IMR-90 (cell line): ENCODE data around the gene CDK17. TPM values are rescaled to one million over a fixed set of nuclear protein-coding genes. Genes with fewer than 3 reads are reported as not detected.

Experiments used
- ATAC-seq: fragments of 200-7000 bp; cut with Tn5 transposase; 2 replicates; pipeline ENCODE4 v1.9.1; 2020; ENCODE audit warnings: low read depth, mild to moderate bottlenecking, moderate library complexity
- BruUV-seq: library from RNA; stranded (reverse); fragments of 400-500 nt; replicated peaks from 2 replicates; lab custom pipeline; 2021; lab: Mats Ljungman, UMichigan
- CTCF ChIA-PET: fragments of 300-600 bp; formaldehyde crosslinking; extraction: SDS; loops from one replicate; lab custom pipeline; 2021; ENCODE audit warnings: antibody characterized with exemption; lab: Yijun Ruan, JAX
- POLR2A ChIA-PET: fragments of 300-600 bp; sonication (Branson Sonifier 250); formaldehyde crosslinking; loops from one replicate; lab custom pipeline; 2022; ENCODE audit warnings: antibody characterized with exemption; ENCODE audit not compliant: unreplicated experiment; lab: Charles Lee
- DNase-seq: peaks from one replicate; pipeline ENCODE4 v3.0.0; 2013
- H2AFZ ChIP-seq: replicated peaks from 2 replicates; pipeline ENCODE3; 2013; ENCODE audit warnings: low read length, mild to moderate bottlenecking; ENCODE audit not compliant: poor library complexity
- H2AK5ac ChIP-seq: 2 replicates; pipeline ENCODE4 v1.6.1; 2013; ENCODE audit warnings: low read depth, low read length, inconsistent platforms
- H2AK9ac ChIP-seq: replicated peaks from 2 replicates; pipeline ENCODE3; 2013; ENCODE audit warnings: mild to moderate bottlenecking, low read depth, low read length, moderate library complexity; ENCODE audit not compliant: poor library complexity
- H2BK120ac ChIP-seq: 2 replicates; pipeline ENCODE4 v1.6.1; 2013; ENCODE audit warnings: low read depth, low read length, inconsistent platforms
- H2BK15ac ChIP-seq: 3 replicates; pipeline ENCODE4 v1.6.1; 2013; ENCODE audit warnings: low read depth, low read length, inconsistent platforms
- H2BK20ac ChIP-seq: 2 replicates; pipeline ENCODE4 v1.6.1; 2013; ENCODE audit warnings: low read depth, mild to moderate bottlenecking, inconsistent platforms, low read length, moderate library complexity
- H2BK5ac ChIP-seq: 2 replicates; pipeline ENCODE4 v1.6.1; 2013; ENCODE audit warnings: mild to moderate bottlenecking, low read depth, low read length, inconsistent platforms; ENCODE audit not compliant: poor library complexity, severe bottlenecking
- H3K14ac ChIP-seq: replicated peaks from 2 replicates; pipeline ENCODE4 v1.6.1; 2013; ENCODE audit warnings: low read depth, low read length, inconsistent platforms
- H3K18ac ChIP-seq: 2 replicates; pipeline ENCODE4 v1.6.1; 2013; ENCODE audit warnings: low read depth, low read length, control low read depth
- H3K23ac ChIP-seq: 2 replicates; pipeline ENCODE4 v1.6.1; 2013; ENCODE audit warnings: low read depth, low read length, inconsistent platforms
- H3K27ac ChIP-seq: 2 replicates; pipeline ENCODE4 v1.5.1; 2013; ENCODE audit warnings: mild to moderate bottlenecking, control low read depth, low read length; ENCODE audit not compliant: insufficient read depth
- H3K27me3 ChIP-seq: 2 replicates; pipeline ENCODE4 v1.6.1; 2013; ENCODE audit warnings: low read length; ENCODE audit not compliant: control insufficient read depth, insufficient read depth
- H3K36me3 ChIP-seq: 2 replicates; pipeline ENCODE4 v1.6.1; 2013; ENCODE audit warnings: low read length, mixed read lengths; ENCODE audit not compliant: control insufficient read depth, insufficient read depth
- H3K4ac ChIP-seq: 2 replicates; pipeline ENCODE4 v1.6.1; 2013; ENCODE audit warnings: low read depth, low read length, inconsistent platforms
- H3K4me1 ChIP-seq: 2 replicates; pipeline ENCODE4 v1.6.1; 2013; ENCODE audit warnings: low read length, mixed read lengths; ENCODE audit not compliant: control insufficient read depth, insufficient read depth
- H3K4me2 ChIP-seq: 2 replicates; pipeline ENCODE4 v1.6.1; 2013; ENCODE audit warnings: low read depth, mild to moderate bottlenecking, control low read depth, low read length, moderate library complexity
- H3K4me3 ChIP-seq: 2 replicates; pipeline ENCODE4 v1.5.1; 2013; ENCODE audit warnings: low read depth, mild to moderate bottlenecking, control low read depth, low read length, moderate library complexity; ENCODE audit not compliant: insufficient read depth
- H3K56ac ChIP-seq: 2 replicates; pipeline ENCODE4 v1.6.1; 2013; ENCODE audit warnings: low read length, inconsistent platforms; ENCODE audit not compliant: insufficient read depth; ENCODE audit errors: extremely low read depth
- H3K79me1 ChIP-seq, 2 experiments: 2 replicates each; pipeline ENCODE4 v1.6.1; 2013; ENCODE audit warnings: low read length in 2 of 2, inconsistent platforms in 1 of 2, low read depth in 1 of 2
- H3K9ac ChIP-seq: 2 replicates; pipeline ENCODE4 v1.6.1; 2013; ENCODE audit warnings: low read depth, low read length, control low read depth
- H3K9me1 ChIP-seq: 2 replicates; pipeline ENCODE4 v1.6.1; 2013; ENCODE audit warnings: low read length, inconsistent platforms; ENCODE audit not compliant: insufficient read depth
- H3K9me3 ChIP-seq: 2 replicates; pipeline ENCODE4 v1.6.1; 2013; ENCODE audit warnings: low read length; ENCODE audit not compliant: control insufficient read depth, insufficient read depth
- H4K20me1 ChIP-seq: 2 replicates; pipeline ENCODE4 v1.6.1; 2013; ENCODE audit warnings: low read length, inconsistent platforms; ENCODE audit not compliant: insufficient read depth
- H4K5ac ChIP-seq: 2 replicates; pipeline ENCODE4 v1.6.1; 2013; ENCODE audit warnings: mild to moderate bottlenecking, low read depth, low read length, control low read depth
- H4K8ac ChIP-seq, 2 experiments: 2 replicates each; pipeline ENCODE4 v1.6.1; 2013; ENCODE audit warnings: low read depth in 2 of 2, low read length in 2 of 2, control low read depth in 1 of 2, inconsistent platforms in 1 of 2
- H4K91ac ChIP-seq: 2 replicates; pipeline ENCODE4 v1.6.1; 2013; ENCODE audit warnings: low read depth, low read length, inconsistent platforms; ENCODE audit not compliant: insufficient read depth
- BHLHE40 ChIP-seq: fragments of 150-350 bp; IDR thresholded peaks from 2 replicates; pipeline ENCODE4 v1.6.1; 2016; ENCODE audit warnings: mild to moderate bottlenecking, low read depth, low read length
- CEBPB ChIP-seq: IDR thresholded peaks from 2 replicates; pipeline ENCODE4 v1.6.1; 2012; ENCODE audit warnings: low read depth, low read length, improper control_type of control experiment
- CHD1 ChIP-seq: IDR thresholded peaks from 2 replicates; pipeline ENCODE4 v1.6.1; 2012; ENCODE audit warnings: low read depth, low read length, improper control_type of control experiment
- CTCF ChIP-seq: conservative IDR thresholded peaks from 2 replicates; pipeline ENCODE4 v1.5.1; 2012; ENCODE audit warnings: mild to moderate bottlenecking, low read depth, low read length, improper control_type of control experiment
- ELK1 ChIP-seq: fragments of 150-350 bp; IDR thresholded peaks from 2 replicates; pipeline ENCODE4 v1.6.1; 2016; ENCODE audit warnings: low read depth, mild to moderate bottlenecking, low read length, moderate library complexity, borderline replicate concordance
- FOS ChIP-seq: fragments of 150-350 bp; IDR thresholded peaks from 2 replicates; pipeline ENCODE4 v1.6.1; 2016; ENCODE audit warnings: low read depth, low read length
- MAFK ChIP-seq: IDR thresholded peaks from 2 replicates; pipeline ENCODE4 v1.6.1; 2012; ENCODE audit warnings: low read depth, low read length, improper control_type of control experiment
- MAZ ChIP-seq: IDR thresholded peaks from 2 replicates; pipeline ENCODE4 v1.6.1; 2012; ENCODE audit warnings: low read depth, mild to moderate bottlenecking, low read length, improper control_type of control experiment, moderate library complexity, borderline replicate concordance
- MXI1 ChIP-seq: IDR thresholded peaks from 2 replicates; pipeline ENCODE4 v1.6.1; 2012; ENCODE audit warnings: low read depth, mild to moderate bottlenecking, low read length, moderate library complexity, borderline replicate concordance
- NFE2L2 ChIP-seq: fragments of 150-350 bp; IDR thresholded peaks from 2 replicates; pipeline ENCODE4 v1.6.1; 2016; ENCODE audit warnings: low read depth, mild to moderate bottlenecking, low read length
- POLR2A ChIP-seq: IDR thresholded peaks from 2 replicates; pipeline ENCODE4 v1.6.1; 2012; ENCODE audit warnings: mild to moderate bottlenecking, low read depth, low read length
- RAD21 ChIP-seq: IDR thresholded peaks from 2 replicates; pipeline ENCODE4 v1.6.1; 2012; ENCODE audit warnings: low read length, improper control_type of control experiment
- RCOR1 ChIP-seq: IDR thresholded peaks from 2 replicates; pipeline ENCODE4 v1.6.1; 2012; ENCODE audit warnings: mild to moderate bottlenecking, low read length, improper control_type of control experiment; ENCODE audit not compliant: insufficient replicate concordance
- RFX5 ChIP-seq: IDR thresholded peaks from 2 replicates; pipeline ENCODE4 v1.8.0; 2012; ENCODE audit warnings: low read depth, mild to moderate bottlenecking, low read length, moderate library complexity
- SMC3 ChIP-seq: fragments of 150-350 bp; IDR thresholded peaks from 2 replicates; pipeline ENCODE4 v1.6.1; 2016; ENCODE audit warnings: low read depth, mild to moderate bottlenecking, antibody characterized with exemption, low read length, moderate library complexity
- USF2 ChIP-seq: fragments of 150-350 bp; IDR thresholded peaks from 2 replicates; pipeline ENCODE4 v1.6.1; 2017; ENCODE audit warnings: mild to moderate bottlenecking, antibody characterized with exemption, low read length, low read depth
- WGBS, 2 experiments: methylation state at CpG; one replicate each; pipeline versions ENCODE4 v1.1.5 to v1.1.7; 2013; ENCODE audit warnings: missing lambda C conversion rate in 2 of 2; ENCODE audit not compliant: insufficient read length in 1 of 2; ENCODE audit errors: extremely low coverage in 2 of 2; 5-methylcytosine and 5-hydroxymethylcytosine counted together
- dilution Hi-C: fragments of 300-500 bp; cut with HindIII; formaldehyde crosslinking; loops from one replicate; pipeline ENCODE4 v1.14.3; 2018; ENCODE audit warnings: low sequenced_read_pairs; ENCODE audit not compliant: unreplicated experiment
- in situ Hi-C: fragments of 300-500 bp; cut with MboI; formaldehyde crosslinking; loops from 3 replicates; pipeline ENCODE4 v1.14.3; 2019; ENCODE audit warnings: low sequenced_read_pairs, inconsistent platforms, mixed read lengths
- intact Hi-C: fragments of 100-400 bp; cut with micrococcal nuclease; formaldehyde crosslinking; loops from 2 replicates; pipeline ENCODE4 v1.10.0; 2022
- polyA plus RNA-seq, 3 experiments: library from polyadenylated mRNA; depleted of rRNA; stranded (reverse); fragments of >200 nt; gene quantifications; 2 replicates each; pipeline ENCODE4 v1.2.3, GENCODE V29; 2012; ENCODE audit warnings: low replicate concordance in 1 of 3
- total RNA-seq: library from RNA; depleted of rRNA; stranded (reverse); fragments of >200 nt; gene quantifications from 2 replicates; pipeline ENCODE4 v1.2.3, GENCODE V29; 2012

Gene CDK17
- total and polyA plus RNA-seq, 2 of the 4 experiments (the other 2 are of a cell fraction): 14.5 to 50.2 TPM

- CTCF ChIA-PET: no interaction called here
- H3K18ac ChIP-seq: no peak overlapping the region
- H3K27me3 ChIP-seq: no peaks in the 10 kb centered on the region
- H2AFZ ChIP-seq: no peak overlapping the region
- H3K56ac ChIP-seq: no peak overlapping the region
- dilution Hi-C loops: no loop called here
- ATAC-seq (no peak), DNase-seq (no peak)
- H3K9me3 ChIP-seq: no peaks in the 10 kb centered on the region
- no peak overlapping the region for H4K91ac ChIP-seq
- H3K79me1 ChIP-seq: peaks cover 0 to 36% of the 10 kb centered on the region in 2 experiments; a peak in 3 of 4 replicates
- POLR2A ChIA-PET: no interaction called here
- H3K4ac ChIP-seq: no peak overlapping the region
- no peak overlapping the region for H4K8ac ChIP-seq
- intact Hi-C loops: loop anchor here (5.0 to 10.0 kb wide), 2 partner anchors 89 to 121 kb away; no protein-coding TSS in a partner anchor
- peaks cover 9% of the 10 kb centered on the region; the same call in 1 of the 2 replicates for H3K9me1 ChIP-seq
- no peak overlapping the region for H3K14ac ChIP-seq
- peaks cover 2% of the 10 kb centered on the region; the same call in 1 of the 2 replicates for H3K4me1 ChIP-seq
- BruUV-seq: no TSS peak
- no peak overlapping the region for H2BK20ac ChIP-seq
- no peak overlapping the region for H2AK5ac ChIP-seq
- no peaks in the 10 kb centered on the region for H3K36me3 ChIP-seq
- H2BK15ac ChIP-seq: no peak overlapping the region
- no peak overlapping the region for H2BK120ac ChIP-seq
- H2AK9ac ChIP-seq: no peak overlapping the region
- TF ChIP-seq MXI1: no peak
- TF ChIP-seq NFE2L2: no peak
- TF ChIP-seq ELK1: no peak
- TF ChIP-seq POLR2A: no peak
- TF ChIP-seq BHLHE40: no peak
- no peak for TF ChIP-seq RFX5
- TF ChIP-seq RAD21: no peak
- no peak for TF ChIP-seq CTCF
- no peak for TF ChIP-seq SMC3
- no peak for TF ChIP-seq CEBPB
- no peak for TF ChIP-seq MAFK
- TF ChIP-seq RCOR1: no peak
- no peak for TF ChIP-seq USF2
- TF ChIP-seq MAZ: no peak
- TF ChIP-seq FOS: no peak
- no peak for TF ChIP-seq CHD1
- peaks cover 69% of the 10 kb centered on the region for H4K20me1 ChIP-seq
- WGBS, 2 experiments: no CpG with 5 or more reads among the region's 2 CpGs
- no peak overlapping the region for H3K27ac ChIP-seq
- no peak overlapping the region for H3K23ac ChIP-seq
- no peak overlapping the region for H3K4me3 ChIP-seq
- H4K5ac ChIP-seq: no peak overlapping the region
- no peak overlapping the region for H2BK5ac ChIP-seq
- H3K4me2 ChIP-seq: peak overlapping the region; percentile 38
- in situ Hi-C loops: no loop called here
- no peak overlapping the region for H3K9ac ChIP-seq
Measured at GRCh38 chr12:96396209-96396608, 4.0 kb downstream of the CDK17 start.
